Frontal cortex (tissue), 4 donors: ENCODE results near the gene BROX. TPM values are rescaled to one million over a fixed set of nuclear protein-coding genes. Genes with fewer than 3 reads are reported as not detected.

ENCODE experiments used
- DNase-seq, 2 donors: peaks; one replicate each; pipeline ENCODE4 v3.0.0; 2012; ENCODE audit warnings: low spot score in 2 of 2
- FAIRE-seq: peaks from 2 replicates; lab custom pipeline; 2012; peaks lifted over from hg19 to GRCh38; lab: Jason Lieb, UNC
- total RNA-seq: library from RNA; depleted of rRNA; stranded (reverse); fragments of >200 nt; gene quantifications from one replicate; pipeline ENCODE4 v1.2.3, GENCODE V29; 2014
- donor health status: control.
- donor health status: control.
- donor health status: control.

Gene BROX
- total RNA-seq, 1 donor from 2014 or later: 66.0 TPM

DNA sequence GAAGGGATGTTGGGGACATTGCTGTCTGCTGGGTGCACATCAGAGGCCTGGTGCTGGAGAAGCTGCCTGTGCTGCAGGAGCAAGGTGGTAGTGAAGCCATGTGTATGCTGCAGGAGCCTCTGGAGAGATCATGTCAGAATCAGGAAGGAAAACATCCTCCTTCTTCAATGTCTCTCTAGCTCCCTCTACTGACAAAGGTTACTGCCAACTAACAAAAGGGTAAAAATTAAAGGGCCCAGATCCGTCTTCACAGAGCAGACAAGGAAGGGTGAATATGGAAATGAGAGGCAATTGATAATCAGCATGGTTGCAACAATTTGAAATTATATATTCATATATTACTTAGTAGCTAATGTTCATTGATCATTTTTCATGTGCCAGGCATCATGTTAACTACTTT is 56.8 kb downstream of the BROX start:
- DNase-seq (no peak), FAIRE-seq (no peak)

DNA sequence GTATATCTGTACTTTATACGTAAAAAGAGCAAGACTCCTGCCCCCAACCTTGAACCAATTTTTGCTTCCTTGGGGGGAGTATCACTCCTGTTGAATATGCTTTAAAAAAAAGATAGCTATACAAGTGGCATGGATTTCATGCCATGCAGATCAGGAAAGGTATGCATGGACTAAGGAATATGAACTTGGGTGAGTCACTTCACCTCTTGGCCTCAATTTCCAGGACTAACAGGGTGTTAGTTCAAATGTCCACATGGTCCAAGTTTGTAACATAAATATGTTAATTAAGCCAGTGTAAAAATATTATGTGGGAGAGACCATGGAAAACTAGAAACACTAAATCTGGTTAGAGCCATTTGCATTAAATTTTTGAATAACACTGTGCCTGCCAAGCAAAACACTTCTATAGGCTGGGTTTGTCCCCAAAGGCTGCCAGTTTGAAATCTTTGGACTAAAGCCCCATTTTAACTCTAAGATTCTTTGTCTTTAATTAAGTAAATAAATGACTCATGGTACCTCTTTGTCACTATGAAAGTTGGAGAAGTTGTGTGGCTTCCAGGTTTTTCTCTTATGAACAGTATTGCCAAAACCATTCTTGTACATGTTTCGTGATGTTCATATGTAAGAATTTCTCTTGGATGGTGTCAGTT is 57.7 kb downstream of the BROX start:
- FAIRE-seq (no peak), DNase-seq (no peak)

DNA sequence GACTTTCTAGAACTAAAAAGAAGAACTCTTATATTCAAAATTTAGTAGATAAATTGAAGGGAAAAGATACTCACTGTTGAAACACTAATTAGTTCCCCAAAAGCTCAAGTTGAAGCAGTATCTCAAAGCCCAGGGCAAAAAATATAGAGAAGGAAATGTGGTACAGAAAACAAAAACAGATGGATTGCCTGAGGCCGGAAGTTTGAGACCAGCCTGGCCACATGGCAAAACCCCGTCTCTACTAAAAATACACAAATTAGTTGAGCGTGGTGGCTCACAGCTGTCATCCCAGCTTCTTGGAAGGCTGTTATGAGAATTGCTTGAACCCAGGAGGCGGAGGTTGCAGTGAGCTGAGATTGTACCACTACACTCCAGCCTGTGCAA is 60.6 kb downstream of the BROX start:
- FAIRE-seq: no peak
- DNase-seq: no peak

DNA sequence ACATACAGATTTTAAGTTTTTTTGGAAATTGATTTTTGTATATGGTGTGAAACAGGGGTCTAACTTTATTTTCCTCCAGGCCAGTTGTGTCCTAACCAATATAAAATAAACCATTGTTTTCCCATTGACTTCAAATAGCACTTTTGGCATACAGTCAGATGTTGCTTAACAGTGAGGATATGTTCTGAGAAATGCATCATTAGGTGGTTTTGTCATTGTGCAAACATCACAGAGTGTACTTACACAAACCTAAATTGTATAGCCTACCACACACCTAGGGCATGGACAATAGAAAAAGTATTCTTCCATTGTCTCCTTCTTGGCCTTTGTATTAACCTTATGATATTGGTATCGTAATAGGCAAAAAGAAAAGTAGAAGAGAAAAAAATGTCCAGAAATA is 65.1 kb downstream of the BROX start:
- FAIRE-seq (no peak), DNase-seq (no peak)

DNA sequence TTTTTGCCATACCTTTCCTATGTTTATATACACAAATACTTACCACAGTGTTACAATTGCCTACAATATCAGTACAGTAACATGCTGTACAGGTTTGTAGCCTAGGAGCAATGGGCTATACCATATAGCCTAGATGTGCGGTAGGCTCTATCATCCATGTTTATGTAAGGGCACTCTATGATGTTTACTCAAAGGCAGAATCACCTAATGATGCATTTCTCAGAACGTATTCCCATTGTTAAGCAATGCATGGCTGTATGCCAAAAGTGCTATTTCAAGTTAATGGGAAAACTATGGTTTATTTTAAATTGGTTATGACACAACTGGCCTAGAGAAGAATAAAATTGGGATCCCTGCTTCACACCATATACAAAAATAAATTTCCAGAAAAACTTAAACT is 65.6 kb downstream of the BROX start:
- no peak for DNase-seq
- FAIRE-seq: no peak

DNA sequence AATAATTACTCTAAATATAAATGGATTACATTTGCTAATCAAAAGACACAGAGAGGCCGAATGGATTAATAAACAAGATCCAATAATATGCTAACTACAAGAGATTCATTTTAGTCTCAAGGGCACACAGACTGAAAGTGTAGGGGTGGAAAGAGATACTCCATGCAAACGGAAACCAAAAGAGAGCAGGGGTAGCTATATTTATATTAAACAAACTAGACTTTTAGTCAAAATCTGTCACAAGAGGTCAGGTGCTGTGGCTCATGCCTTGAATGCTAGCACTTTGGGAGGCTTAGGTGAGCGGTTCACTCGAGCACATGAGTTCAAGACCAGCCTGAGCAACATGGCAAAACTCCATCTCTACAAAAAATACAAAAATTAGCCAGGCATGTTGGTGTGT is 68.9 kb downstream of the BROX start:
- FAIRE-seq (no peak), DNase-seq (no peak)

DNA sequence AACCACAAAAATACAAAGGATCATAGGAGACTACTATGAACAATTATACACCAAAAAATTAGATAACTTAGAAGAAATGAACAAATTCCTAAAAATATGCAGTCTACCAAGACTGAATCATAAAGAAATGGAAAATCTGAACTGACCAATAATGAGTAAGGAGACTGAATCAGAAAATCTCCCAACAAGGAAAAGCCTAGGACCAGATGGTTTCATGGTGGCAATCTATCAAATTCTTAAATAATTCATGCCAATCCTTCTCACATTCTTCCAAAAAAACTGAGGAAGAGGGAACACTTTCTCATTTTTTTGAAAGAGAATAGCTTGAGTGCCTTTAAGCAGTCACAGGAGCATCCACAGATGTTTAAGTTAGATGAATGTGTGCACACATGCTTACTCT is 70.7 kb downstream of the BROX start:
- DNase-seq (no peak), FAIRE-seq (no peak)

DNA sequence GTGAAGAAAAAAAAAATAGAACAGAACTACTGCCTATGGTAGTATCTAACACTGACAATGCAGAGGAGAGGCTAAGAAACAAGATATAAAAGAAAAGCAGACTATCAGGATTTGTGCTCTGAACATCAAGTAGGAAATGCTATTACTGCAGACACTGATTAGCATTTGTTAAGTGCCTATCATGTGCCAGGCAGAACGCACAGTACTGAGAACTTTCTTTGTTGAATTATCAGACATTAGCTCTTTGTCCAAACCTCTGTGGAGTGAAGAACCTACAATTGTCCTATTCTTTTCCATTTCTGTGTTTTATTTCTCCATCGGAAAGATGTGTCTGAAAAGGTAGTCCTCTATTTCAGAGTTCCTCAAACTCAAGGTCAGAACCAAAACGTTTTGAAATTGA is 72.0 kb downstream of the BROX start:
- FAIRE-seq (peak; percentile 23), DNase-seq (no peak)

Other genes starting within 250 kb of the BROX start
- 0.82 TPM for gene HHIPL2, start 164.5 kb upstream of the BROX start, total RNA-seq
- 23.6 TPM for gene TAF1A, start 122.6 kb upstream of the BROX start, total RNA-seq
- gene MIA3, start 94.5 kb upstream of the BROX start, total RNA-seq: 46.5 TPM
- gene AIDA, start 73 bp upstream of the BROX start, total RNA-seq: 25.7 TPM
- not detected for gene FAM177B, start 24.6 kb downstream of the BROX start, total RNA-seq
- 9.0 TPM for gene DISP1, start 102.5 kb downstream of the BROX start, total RNA-seq